HepG2 (cell line): Measurements from ENCODE around the gene SREK1. TPM values are rescaled to one million over a fixed set of nuclear protein-coding genes. Genes with fewer than 3 reads are reported as not detected.

Source experiments
- ATAC-seq: fragments of 200-7000 bp; cut with Tn5 transposase; 3 replicates; pipeline ENCODE4 v1.9.1; 2020; ENCODE audit warnings: mild to moderate bottlenecking, moderate library complexity
- BruUV-seq: library from RNA; stranded (reverse); fragments of 400-500 nt; replicated peaks from 2 replicates; lab custom pipeline; 2021; lab: Mats Ljungman, UMichigan
- CTCF ChIA-PET: fragments of 300-600 bp; formaldehyde crosslinking; extraction: SDS; loops from one replicate; lab custom pipeline; 2021; ENCODE audit warnings: low total read pairs, inconsistent platforms, low intra/inter-chr PET ratio; lab: Yijun Ruan, JAX
- POLR2A ChIA-PET: fragments of 350-600 bp; sonication (Branson Sonifier 250); formaldehyde crosslinking; loops from one replicate; lab custom pipeline; 2020; ENCODE audit warnings: antibody characterized with exemption, inconsistent platforms; lab: Yijun Ruan, JAX
- DNase-seq: peaks from one replicate; pipeline ENCODE4 v3.0.0-alpha.2; 2015; ENCODE audit warnings: low spot score
- FAIRE-seq: peaks from 3 replicates; lab custom pipeline; 2011; peaks lifted over from hg19 to GRCh38; lab: Jason Lieb, UNC
- H2AFZ ChIP-seq: one replicate; pipeline ENCODE4 v1.6.1; 2011; ENCODE audit warnings: low read length, inconsistent platforms
- H3K27ac ChIP-seq: fragments of 300-600 bp; 3 replicates; pipeline ENCODE4 v1.8.0; 2011; ENCODE audit warnings: mixed run types, mild to moderate bottlenecking, mixed read lengths, low read length, inconsistent platforms; ENCODE audit not compliant: insufficient read depth; ENCODE audit errors: extremely low read length
- H3K27me3 ChIP-seq, 2 experiments: fragments of 200-600 bp in 1 of 2; 2 replicates in 1 of 2; 3 replicates in 1 of 2; pipeline versions ENCODE4 v1.6.0 to v1.8.0; 2011; ENCODE audit warnings: low read length in 2 of 2, mild to moderate bottlenecking in 2 of 2, moderate library complexity in 2 of 2, inconsistent platforms in 1 of 2; ENCODE audit not compliant: insufficient read depth in 2 of 2, control insufficient read depth in 1 of 2
- H3K36me3 ChIP-seq, 2 experiments: fragments of 200-600 bp in 1 of 2; replicated peaks in 1 of 2; 2 replicates in 1 of 2; 3 replicates in 1 of 2; pipeline versions ENCODE4 v1.5.1 to v1.8.0; 2011; ENCODE audit warnings: low read length in 2 of 2, inconsistent platforms in 1 of 2; ENCODE audit not compliant: insufficient read depth in 2 of 2, control insufficient read depth in 1 of 2
- H3K4me1 ChIP-seq: 2 replicates; pipeline ENCODE4 v1.5.1; 2012; ENCODE audit warnings: low read length, inconsistent platforms; ENCODE audit not compliant: insufficient read depth
- H3K4me2 ChIP-seq: 2 replicates; pipeline ENCODE4 v1.6.0; 2011; ENCODE audit warnings: low read depth, low read length, inconsistent platforms
- H3K4me3 ChIP-seq, 3 experiments: fragments of 200-600 bp in 1 of 3; sonication (generic), shearing (Covaris generic) in 1 of 3; replicated peaks in 1 of 3; 2 replicates each; pipeline ENCODE4 v1.5.1; 2011 to 2016; ENCODE audit warnings: low read length in 3 of 3, inconsistent platforms in 2 of 3, low read depth in 2 of 3, mild to moderate bottlenecking in 2 of 3, control low read depth in 1 of 3, mixed read lengths in 1 of 3; ENCODE audit not compliant: insufficient read depth in 1 of 3
- H3K79me2 ChIP-seq: one replicate; pipeline ENCODE4 v1.6.1; 2011; ENCODE audit warnings: low read length, inconsistent platforms; ENCODE audit not compliant: insufficient read depth
- H3K9ac ChIP-seq: 2 replicates; pipeline ENCODE4 v1.6.0; 2011; ENCODE audit warnings: mild to moderate bottlenecking, low read depth, low read length, inconsistent platforms; ENCODE audit not compliant: insufficient read depth
- H3K9me3 ChIP-seq: 2 replicates; pipeline ENCODE4 v1.5.1; 2012; ENCODE audit warnings: mild to moderate bottlenecking, low read length
- H4K20me1 ChIP-seq: 2 replicates; pipeline ENCODE4 v1.6.0; 2011; ENCODE audit warnings: inconsistent platforms, mild to moderate bottlenecking, low read length, moderate library complexity; ENCODE audit not compliant: insufficient read depth
- ARID2 ChIP-seq: sonication (generic); formaldehyde crosslinking; IDR thresholded peaks from 2 replicates; pipeline ENCODE4 v1.8.1; 2022; ENCODE audit warnings: mild to moderate bottlenecking, missing genetic modification reagents, borderline replicate concordance
- EP300 ChIP-seq, 3 experiments: sonication (generic) in 1 of 3; formaldehyde crosslinking in 1 of 3; IDR thresholded peaks; 2 replicates each; pipeline versions ENCODE4 v1.5.1 to v1.6.1; 2011 to 2020; ENCODE audit warnings: low read depth in 2 of 3, low read length in 2 of 3, borderline replicate concordance in 1 of 3, improper control_type of control experiment in 1 of 3, mild to moderate bottlenecking in 1 of 3, missing genetic modification reagents in 1 of 3, moderate library complexity in 1 of 3
- RFXANK ChIP-seq: IDR thresholded peaks from 2 replicates; pipeline ENCODE4 v1.6.1; 2016
- TEF ChIP-seq: sonication (generic); formaldehyde crosslinking; IDR thresholded peaks from 2 replicates; pipeline ENCODE4 v1.5.0; 2020; ENCODE audit warnings: missing genetic modification reagents
- U2AF2 ChIP-seq: fragments of 200-400 bp; formaldehyde crosslinking; IDR thresholded peaks from 2 replicates; pipeline ENCODE4 v1.6.1; 2017; ENCODE audit warnings: low read depth, mild to moderate bottlenecking, low read length
- ZNF160 ChIP-seq: sonication (generic); formaldehyde crosslinking; IDR thresholded peaks from 2 replicates; pipeline ENCODE4 v1.8.0; 2022; ENCODE audit warnings: mild to moderate bottlenecking, inconsistent platforms, missing genetic modification reagents
- ZNF207 ChIP-seq: fragments of 450-650 bp; IDR thresholded peaks from 2 replicates; pipeline ENCODE4 v1.6.1; 2016; ENCODE audit warnings: antibody characterized with exemption, borderline replicate concordance
- ZNF230 ChIP-seq: sonication (generic); formaldehyde crosslinking; IDR thresholded peaks from 2 replicates; pipeline ENCODE4 v1.4.0; 2020; ENCODE audit warnings: mild to moderate bottlenecking, missing genetic modification reagents
- ZNF510 ChIP-seq: sonication (generic); formaldehyde crosslinking; IDR thresholded peaks from 2 replicates; pipeline ENCODE4 v1.4.0; 2020; ENCODE audit warnings: low read depth, mild to moderate bottlenecking, missing genetic modification reagents
- ZNF549 ChIP-seq: sonication (generic); formaldehyde crosslinking; IDR thresholded peaks from 2 replicates; pipeline ENCODE4 v1.5.0; 2020; ENCODE audit warnings: missing genetic modification reagents
- ZNF839 ChIP-seq: sonication (generic); formaldehyde crosslinking; IDR thresholded peaks from 2 replicates; pipeline ENCODE4 v1.4.0; 2020; ENCODE audit warnings: missing genetic modification reagents, mild to moderate bottlenecking, borderline replicate concordance
- ZSCAN21 ChIP-seq: sonication (generic); formaldehyde crosslinking; IDR thresholded peaks from 2 replicates; pipeline ENCODE4 v1.8.0; 2022; ENCODE audit warnings: mild to moderate bottlenecking, missing genetic modification reagents, moderate library complexity, borderline replicate concordance
- WGBS: methylation state at CpG from one replicate; pipeline ENCODE4 v1.1.6; 2017; ENCODE audit warnings: low lambda C conversion rate; 5-methylcytosine and 5-hydroxymethylcytosine counted together
- in situ Hi-C: cut with HindIII; loops from 2 replicates; pipeline ENCODE4 v1.10.0; 2017; ENCODE audit warnings: low pct_unique_long_range_greater_than_20kb; ENCODE audit not compliant: extremely low pct_ligation_motif_present
- intact Hi-C: fragments of 100-400 bp; cut with micrococcal nuclease; formaldehyde crosslinking; loops from one replicate; pipeline ENCODE4 v1.10.0; 2022; ENCODE audit not compliant: unreplicated experiment
- polyA plus RNA-seq, 8 experiments: library from polyadenylated mRNA; depleted of rRNA in 3 of 8; stranded (reverse) in 7 of 8; unstranded in 1 of 8; fragments of >200 nt; fragmentation: Illumina TruSeq in 4 of 8; extraction: Trizol in 4 of 8; gene quantifications; 2 replicates each; pipeline versions ENCODE4 v1.2.1 to v1.2.3, GENCODE V29; 2011 to 2016; ENCODE audit warnings: low read depth in 4 of 8, missing spikeins in 1 of 8, mixed read lengths in 1 of 8; ENCODE audit not compliant: insufficient read depth in 1 of 8
- total RNA-seq, 5 experiments: library from RNA; depleted of rRNA; stranded (reverse); fragments of >200 nt; fragmentation: Illumina TruSeq; extraction: Trizol; gene quantifications; 2 replicates each; pipeline ENCODE4 v1.2.3, GENCODE V29; 2016; ENCODE audit warnings: low read depth in 1 of 5
- TF ChIP-seq, protein P1 (sequence below): sonication (generic); formaldehyde crosslinking; IDR thresholded peaks from 2 replicates; pipeline ENCODE4 v1.4.0; 2020; ENCODE audit warnings: missing genetic modification reagents, borderline replicate concordance

The SREK1 gene
- total and polyA plus RNA-seq, 2 of the 13 experiments (the other 11 are each of a cell fraction or from before 2014, with no cell fraction given) = 60.6 to 90.9 TPM

GRCh38 chr5:66170195-66170919 lies 26.3 kb downstream of the SREK1 start:
- Histone ChIP-seq H2AFZ (no peak overlapping the region), H3K9me3 (no peaks in the 10 kb centered on the region), H3K27me3 (no peaks in the 10 kb centered on the region), H3K36me3 (peaks cover 4 to 55% of the 10 kb centered on the region in 2 experiments), H3K27ac (no peak overlapping the region), H3K9ac (no peak overlapping the region), H3K4me3 (no peak overlapping the region), H3K4me2 (no peak overlapping the region), H4K20me1 (no peaks in the 10 kb centered on the region), H3K4me1 (no peaks in the 10 kb centered on the region), H3K79me2 (no peaks in the 10 kb centered on the region)
- ChIA-PET POLR2A (no interaction called here), CTCF (no interaction called here)
- TSS peak; percentile 14 for BruUV-seq
- ATAC-seq = no peak
- TF ChIP-seq ZNF207 (no peak), ZSCAN21 (CRISPR knock-in tag) (no peak), U2AF2 (no peak), ZNF230 (CRISPR knock-in tag) (no peak), ZNF549 (CRISPR knock-in tag) (no peak), ZNF839 (no peak), ZNF160 (CRISPR knock-in tag) (no peak), ZNF510 (no peak), RFXANK (CRISPR knock-in tag) (no peak), EP300 (IDR thresholded peaks at IDR 0.05; ENCODE audit: low read depth in 2 of 2, low read length in 2 of 2) (no peak), EP300 (CRISPR knock-in tag; IDR thresholded peaks at IDR 0.05; ENCODE audit: borderline replicate concordance) (no peak), ARID2 (CRISPR knock-in tag) (no peak), TEF (CRISPR knock-in tag) (no peak)
- TF ChIP-seq, protein P1, sequence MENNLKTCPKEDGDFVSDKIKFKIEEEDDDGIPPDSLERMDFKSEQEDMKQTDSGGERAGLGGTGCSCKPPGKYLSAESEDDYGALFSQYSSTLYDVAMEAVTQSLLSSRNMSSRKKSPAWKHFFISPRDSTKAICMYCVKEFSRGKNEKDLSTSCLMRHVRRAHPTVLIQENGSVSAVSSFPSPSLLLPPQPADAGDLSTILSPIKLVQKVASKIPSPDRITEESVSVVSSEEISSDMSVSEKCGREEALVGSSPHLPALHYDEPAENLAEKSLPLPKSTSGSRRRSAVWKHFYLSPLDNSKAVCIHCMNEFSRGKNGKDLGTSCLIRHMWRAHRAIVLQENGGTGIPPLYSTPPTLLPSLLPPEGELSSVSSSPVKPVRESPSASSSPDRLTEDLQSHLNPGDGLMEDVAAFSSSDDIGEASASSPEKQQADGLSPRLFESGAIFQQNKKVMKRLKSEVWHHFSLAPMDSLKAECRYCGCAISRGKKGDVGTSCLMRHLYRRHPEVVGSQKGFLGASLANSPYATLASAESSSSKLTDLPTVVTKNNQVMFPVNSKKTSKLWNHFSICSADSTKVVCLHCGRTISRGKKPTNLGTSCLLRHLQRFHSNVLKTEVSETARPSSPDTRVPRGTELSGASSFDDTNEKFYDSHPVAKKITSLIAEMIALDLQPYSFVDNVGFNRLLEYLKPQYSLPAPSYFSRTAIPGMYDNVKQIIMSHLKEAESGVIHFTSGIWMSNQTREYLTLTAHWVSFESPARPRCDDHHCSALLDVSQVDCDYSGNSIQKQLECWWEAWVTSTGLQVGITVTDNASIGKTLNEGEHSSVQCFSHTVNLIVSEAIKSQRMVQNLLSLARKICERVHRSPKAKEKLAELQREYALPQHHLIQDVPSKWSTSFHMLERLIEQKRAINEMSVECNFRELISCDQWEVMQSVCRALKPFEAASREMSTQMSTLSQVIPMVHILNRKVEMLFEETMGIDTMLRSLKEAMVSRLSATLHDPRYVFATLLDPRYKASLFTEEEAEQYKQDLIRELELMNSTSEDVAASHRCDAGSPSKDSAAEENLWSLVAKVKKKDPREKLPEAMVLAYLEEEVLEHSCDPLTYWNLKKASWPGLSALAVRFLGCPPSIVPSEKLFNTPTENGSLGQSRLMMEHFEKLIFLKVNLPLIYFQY (CRISPR knock-in tag) = no peak
- in situ Hi-C loops (no loop called here), intact Hi-C loops (no loop called here)
- no peak for FAIRE-seq
- WGBS = 95% methylated on average over 10 of the region's 10 CpGs
- DNase-seq = no peak
